Measurements from ENCODE around the gene STRIP1.

STRIP1 gene

DNA sequence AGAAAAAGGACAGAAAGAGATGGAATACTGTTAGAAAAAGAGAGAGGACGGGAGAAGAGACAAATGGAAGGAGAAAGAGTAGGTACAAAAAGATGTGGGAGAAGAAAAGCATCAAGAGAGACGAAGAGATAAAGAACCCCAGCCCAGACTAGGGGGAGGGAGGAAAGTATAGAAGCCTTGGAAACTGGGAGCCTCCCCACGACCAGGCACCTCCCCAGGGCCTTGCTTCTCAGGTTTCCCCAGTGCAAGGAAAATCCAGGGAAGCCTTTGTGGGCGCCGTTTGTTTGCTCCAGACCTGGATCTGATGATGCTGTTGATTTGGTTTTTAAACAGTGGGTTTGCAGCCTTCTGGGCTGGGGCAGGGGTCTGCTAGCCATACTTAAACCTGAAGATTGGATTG is 51.2 kb downstream of the STRIP1 start:
- no peak overlapping the region for H3K4me3 ChIP-seq (replicated peaks in 1 of 2; ENCODE audit: low read depth in 2 of 2, low read length in 2 of 2)
- no peak for DNase-seq (ENCODE audit: low read depth in 2 of 2)
- TF ChIP-seq, protein P1, sequence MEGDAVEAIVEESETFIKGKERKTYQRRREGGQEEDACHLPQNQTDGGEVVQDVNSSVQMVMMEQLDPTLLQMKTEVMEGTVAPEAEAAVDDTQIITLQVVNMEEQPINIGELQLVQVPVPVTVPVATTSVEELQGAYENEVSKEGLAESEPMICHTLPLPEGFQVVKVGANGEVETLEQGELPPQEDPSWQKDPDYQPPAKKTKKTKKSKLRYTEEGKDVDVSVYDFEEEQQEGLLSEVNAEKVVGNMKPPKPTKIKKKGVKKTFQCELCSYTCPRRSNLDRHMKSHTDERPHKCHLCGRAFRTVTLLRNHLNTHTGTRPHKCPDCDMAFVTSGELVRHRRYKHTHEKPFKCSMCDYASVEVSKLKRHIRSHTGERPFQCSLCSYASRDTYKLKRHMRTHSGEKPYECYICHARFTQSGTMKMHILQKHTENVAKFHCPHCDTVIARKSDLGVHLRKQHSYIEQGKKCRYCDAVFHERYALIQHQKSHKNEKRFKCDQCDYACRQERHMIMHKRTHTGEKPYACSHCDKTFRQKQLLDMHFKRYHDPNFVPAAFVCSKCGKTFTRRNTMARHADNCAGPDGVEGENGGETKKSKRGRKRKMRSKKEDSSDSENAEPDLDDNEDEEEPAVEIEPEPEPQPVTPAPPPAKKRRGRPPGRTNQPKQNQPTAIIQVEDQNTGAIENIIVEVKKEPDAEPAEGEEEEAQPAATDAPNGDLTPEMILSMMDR (IDR thresholded peaks at IDR 0.05; ENCODE audit: low read depth, low read length) = no peak

- H3K4me3 ChIP-seq (replicated peaks in 1 of 2; ENCODE audit: low read depth in 2 of 2, low read length in 2 of 2) = no peak overlapping the region
- TF ChIP-seq, protein P1 (IDR thresholded peaks at IDR 0.05; ENCODE audit: low read depth, low read length) = no peak
- DNase-seq (ENCODE audit: low read depth in 2 of 2) = no peak
Measured at GRCh38 chr1:110086961-110087360, 52.5 kb downstream of the STRIP1 start.

GRCh38 chr1:110087812-110088738 is 53.7 kb downstream of the STRIP1 start:
- H3K4me3 ChIP-seq (replicated peaks in 1 of 2; ENCODE audit: low read depth in 2 of 2, low read length in 2 of 2) = no peak overlapping the region
- TF ChIP-seq, protein P1 (IDR thresholded peaks at IDR 0.05; ENCODE audit: low read depth, low read length) = peak; percentile 71
- peak; percentile 68 to 70 for DNase-seq (ENCODE audit: low read depth in 2 of 2)

- H3K4me3 ChIP-seq (replicated peaks in 1 of 2; ENCODE audit: low read depth in 2 of 2, low read length in 2 of 2) = no peak overlapping the region
- TF ChIP-seq, protein P1 (IDR thresholded peaks at IDR 0.05; ENCODE audit: low read depth, low read length) = peak; percentile 2
- DNase-seq (ENCODE audit: low read depth in 2 of 2) = no peak
Measured at GRCh38 chr1:110088739-110089316, 54.4 kb downstream of the STRIP1 start.

- DNase-seq (ENCODE audit: low read depth in 2 of 2) = no peak
- TF ChIP-seq, protein P1 (IDR thresholded peaks at IDR 0.05; ENCODE audit: low read depth, low read length) = no peak
- H3K4me3 ChIP-seq (replicated peaks in 1 of 2; ENCODE audit: low read depth in 2 of 2, low read length in 2 of 2) = no peak overlapping the region
Measured at GRCh38 chr1:110089561-110090275, 55.3 kb downstream of the STRIP1 start.

GRCh38 chr1:110091381-110091780 is 57.0 kb downstream of the STRIP1 start:
- TF ChIP-seq, protein P1 (IDR thresholded peaks at IDR 0.05; ENCODE audit: low read depth, low read length) = no peak
- no peak overlapping the region for H3K4me3 ChIP-seq (replicated peaks in 1 of 2; ENCODE audit: low read depth in 2 of 2, low read length in 2 of 2)
- no peak for DNase-seq (ENCODE audit: low read depth in 2 of 2)

Measured in cardiac fibroblast (primary cell).